SW 1271 (cell line): ENCODE measurements around the gene LBX2.

Source experiments
- DNase-seq, 2 experiments: peaks; one replicate each; lab custom pipeline; 2025; lab: John Stamatoyannopoulos, UW

Gene LBX2

GRCh38 chr2:74457129-74457548, 42.3 kb downstream of the LBX2 start:
- peak in 1 of 2 experiments; percentile 44 for DNase-seq

- DNase-seq: peak; percentile 91 to 97
Measured at GRCh38 chr2:74454654-74455511, 44.5 kb downstream of the LBX2 start, which contains the start of gene INO80B. TSS of gene INO80B (plus strand) at chr2:74455087. CDS start at chr2:74455117, 30 bp downstream.

- no peak for DNase-seq
Measured at GRCh38 chr2:74450570-74451190, 48.7 kb downstream of the LBX2 start.

- no peak for DNase-seq
Measured at GRCh38 chr2:74448771-74449170, 50.6 kb downstream of the LBX2 start.
